Keratinocyte (primary cell): ENCODE results near the gene TIFAB. TPM values are rescaled to one million over a fixed set of nuclear protein-coding genes. Genes with fewer than 3 reads are reported as not detected.

Experiments
- DNase-seq: peaks from one replicate; pipeline ENCODE4 v3.0.0-alpha.2; 2011; ENCODE audit warnings: low read depth, missing footprints, low spot score
- FAIRE-seq: peaks from 2 replicates; lab custom pipeline; 2011; peaks lifted over from hg19 to GRCh38; lab: Jason Lieb, UNC
- H2AFZ ChIP-seq: 2 replicates; pipeline ENCODE4 v1.6.0; 2012; ENCODE audit warnings: low read length, control low read depth, inconsistent platforms; ENCODE audit not compliant: control insufficient read depth
- H3K27ac ChIP-seq: 2 replicates; pipeline ENCODE4 v1.5.1; 2011; ENCODE audit warnings: low read length; ENCODE audit not compliant: control insufficient read depth, insufficient read depth
- H3K27me3 ChIP-seq: 3 replicates; pipeline ENCODE4 v1.6.0; 2011; ENCODE audit warnings: low read length; ENCODE audit not compliant: control insufficient read depth, insufficient read depth; ENCODE audit errors: extremely low read depth
- H3K36me3 ChIP-seq, 2 experiments: 2 replicates in 1 of 2; 3 replicates in 1 of 2; pipeline ENCODE4 v1.5.1; 2011; ENCODE audit warnings: low read length in 2 of 2, mild to moderate bottlenecking in 1 of 2; ENCODE audit not compliant: control insufficient read depth in 2 of 2, insufficient read depth in 2 of 2; ENCODE audit errors: extremely low read depth in 1 of 2
- H3K4me1 ChIP-seq: 3 replicates; pipeline ENCODE4 v1.5.1; 2011; ENCODE audit warnings: low read length; ENCODE audit not compliant: control insufficient read depth, insufficient read depth; ENCODE audit errors: extremely low read depth
- H3K4me2 ChIP-seq: 3 replicates; pipeline ENCODE4 v1.6.0; 2011; ENCODE audit warnings: low read depth, low read length; ENCODE audit not compliant: control insufficient read depth, insufficient read depth; ENCODE audit errors: extremely low read depth
- H3K4me3 ChIP-seq, 3 experiments: fragments of 200-600 bp in 1 of 3; sonication (generic) in 1 of 3; 2 replicates in 2 of 3; 3 replicates in 1 of 3; pipeline ENCODE4 v1.5.1; 2011 to 2016; ENCODE audit warnings: low read length in 3 of 3, mild to moderate bottlenecking in 3 of 3, control low read depth in 2 of 3, inconsistent platforms in 1 of 3, low read depth in 1 of 3, mixed read lengths in 1 of 3, mixed run types in 1 of 3, moderate library complexity in 1 of 3; ENCODE audit not compliant: control insufficient read depth in 2 of 3, insufficient read depth in 2 of 3; ENCODE audit errors: extremely low read depth in 1 of 3
- H3K79me2 ChIP-seq: 2 replicates; pipeline ENCODE4 v1.6.0; 2012; ENCODE audit warnings: low read length; ENCODE audit not compliant: control insufficient read depth, insufficient read depth
- H3K9ac ChIP-seq: 3 replicates; pipeline ENCODE4 v1.6.0; 2011; ENCODE audit warnings: low read length; ENCODE audit not compliant: control insufficient read depth, insufficient read depth; ENCODE audit errors: extremely low read depth
- H3K9me1 ChIP-seq: 3 replicates; pipeline ENCODE4 v1.6.0; 2011; ENCODE audit warnings: low read length; ENCODE audit not compliant: control insufficient read depth, insufficient read depth; ENCODE audit errors: extremely low read depth
- H3K9me3 ChIP-seq: 2 replicates; pipeline ENCODE4 v1.5.1; 2012; ENCODE audit warnings: low read depth, low read length; ENCODE audit not compliant: control insufficient read depth
- H4K20me1 ChIP-seq: 3 replicates; pipeline ENCODE4 v1.6.0; 2011; ENCODE audit warnings: low read length; ENCODE audit not compliant: control insufficient read depth, insufficient read depth; ENCODE audit errors: extremely low read depth
- CTCF ChIP-seq, 3 experiments: IDR thresholded peaks in 1 of 3; conservative IDR thresholded peaks in 1 of 3; optimal IDR thresholded peaks in 1 of 3; 2 replicates in 2 of 3; 3 replicates in 1 of 3; pipeline versions ENCODE3 to v1.5.1; 2011; ENCODE audit warnings: low read length in 3 of 3, mild to moderate bottlenecking in 3 of 3, moderate library complexity in 2 of 3, control low read depth in 1 of 3, inconsistent platforms in 1 of 3; ENCODE audit not compliant: insufficient read depth in 2 of 3; ENCODE audit errors: extremely low read depth in 1 of 3
- EZH2 ChIP-seq: IDR thresholded peaks from one replicate; pipeline ENCODE4 v1.6.1; 2012; ENCODE audit warnings: inconsistent platforms, mild to moderate bottlenecking, low read length, moderate library complexity
- dilution Hi-C: fragments of 300-500 bp; cut with MboI; formaldehyde crosslinking; loops from one replicate; pipeline ENCODE4 v1.7.0; 2020; ENCODE audit warnings: low sequenced_read_pairs; ENCODE audit not compliant: extremely low pct_ligation_motif_present
- polyA plus RNA-seq, 5 experiments: library from polyadenylated mRNA; depleted of rRNA in 3 of 5; stranded (reverse) in 3 of 5; stranded (forward) in 1 of 5; unstranded in 1 of 5; fragments of >200 nt; gene quantifications; 1 replicate in 1 of 5; 2 replicates in 3 of 5; 3 replicates in 1 of 5; pipeline versions ENCODE4 v1.2.1 to v1.2.3, GENCODE V29; 2011 to 2012; ENCODE audit warnings: missing spikeins in 2 of 5, low read depth in 1 of 5, low replicate concordance in 1 of 5

The TIFAB gene
- polyA plus RNA-seq, 1 donor (not counting 4 experiments of a cell fraction or from before 2014, with no cell fraction given) = not detected

- H2AFZ ChIP-seq = no peak overlapping the region
- H3K9ac ChIP-seq = no peak overlapping the region
- DNase-seq (no peak), FAIRE-seq (no peak)
- H3K36me3 ChIP-seq = no peaks in the 10 kb centered on the region
- no peak overlapping the region for H3K4me2 ChIP-seq
- H3K4me1 ChIP-seq = no peaks in the 10 kb centered on the region
- no peaks in the 10 kb centered on the region for H3K9me3 ChIP-seq
- dilution Hi-C loops = no loop called here
- no peaks in the 10 kb centered on the region for H3K9me1 ChIP-seq
- TF ChIP-seq EZH2 (no peak), CTCF (optimal IDR thresholded peaks at IDR 0.05 in 1 of 3, IDR thresholded peaks at IDR 0.05 in 1 of 3, conservative IDR thresholded peaks at IDR 0.05 in 1 of 3; ENCODE audit: extremely low read depth in 1 of 3, insufficient read depth in 2 of 3, low read length in 3 of 3) (no peak)
- H3K4me3 ChIP-seq = no peak overlapping the region
- H4K20me1 ChIP-seq = no peaks in the 10 kb centered on the region
- no peak overlapping the region for H3K27ac ChIP-seq
- H3K27me3 ChIP-seq = no peaks in the 10 kb centered on the region
- no peaks in the 10 kb centered on the region for H3K79me2 ChIP-seq
Observed at GRCh38 chr5:135480511-135480910, 28.4 kb upstream of the TIFAB start.

- FAIRE-seq (no peak), DNase-seq (no peak)
- H3K36me3 ChIP-seq = no peaks in the 10 kb centered on the region
- no peaks in the 10 kb centered on the region for H3K9me1 ChIP-seq
- H3K27me3 ChIP-seq = no peaks in the 10 kb centered on the region
- no peak overlapping the region for H3K4me3 ChIP-seq
- H3K79me2 ChIP-seq = no peaks in the 10 kb centered on the region
- H3K4me1 ChIP-seq = peaks cover 9% of the 10 kb centered on the region
- H4K20me1 ChIP-seq = no peaks in the 10 kb centered on the region
- dilution Hi-C loops = no loop called here
- no peak for TF ChIP-seq EZH2
- TF ChIP-seq CTCF (optimal IDR thresholded peaks at IDR 0.05 in 1 of 3, IDR thresholded peaks at IDR 0.05 in 1 of 3, conservative IDR thresholded peaks at IDR 0.05 in 1 of 3; ENCODE audit: extremely low read depth in 1 of 3, insufficient read depth in 2 of 3, low read length in 3 of 3) = no peak
- H3K27ac ChIP-seq = no peak overlapping the region
- H2AFZ ChIP-seq = no peak overlapping the region
- no peak overlapping the region for H3K4me2 ChIP-seq
- no peak overlapping the region for H3K9ac ChIP-seq
- H3K9me3 ChIP-seq = no peaks in the 10 kb centered on the region
Observed at GRCh38 chr5:135478938-135479337, 26.8 kb upstream of the TIFAB start.
